ENCODE data around the gene RPUSD3.

RPUSD3 gene

GRCh38 chr3:9797196-9797945 lies 46.4 kb downstream of the RPUSD3 start:
- FAIRE-seq = no peak

- FAIRE-seq = no peak
Observed at GRCh38 chr3:9795207-9795606, 48.6 kb downstream of the RPUSD3 start.

- no peak for FAIRE-seq
Observed at GRCh38 chr3:9794400-9794799, 49.4 kb downstream of the RPUSD3 start.

- FAIRE-seq = no peak
Observed at GRCh38 chr3:9793161-9793781, 50.5 kb downstream of the RPUSD3 start.

- no peak for FAIRE-seq
Observed at GRCh38 chr3:9792405-9793160, 51.2 kb downstream of the RPUSD3 start, which contains the start of the genes ARPC4 and TADA3. TSS of gene ARPC4 (plus strand) at chr3:9793082. CDS start at chr3:9793122, 40 bp downstream. TSS of gene TADA3 (minus strand) at chr3:9792473. CDS start at chr3:9791466, 1,007 bp downstream.

GRCh38 chr3:9791790-9792404 lies 51.9 kb downstream of the RPUSD3 start:
- FAIRE-seq = no peak

GRCh38 chr3:9791127-9791526 lies 52.7 kb downstream of the RPUSD3 start:
- FAIRE-seq = no peak

Measured in G401.6 (cell line).